ENCODE measurements around the gene LINC01488. TPM values are rescaled to one million over a fixed set of nuclear protein-coding genes. Genes with fewer than 3 reads are reported as not detected.

Gene LINC01488
- total and polyA plus RNA-seq, 2 donors (not counting 1 experiment from before 2014, with no cell fraction given) = not detected

- ATAC-seq (ENCODE audit: low read depth) (no peak), DNase-seq (no peak)
- intact Hi-C loops (cut with micrococcal nuclease) = no loop called here
- H3K4me1 ChIP-seq (ENCODE audit: control insufficient read depth in 2 of 2, insufficient read depth in 2 of 2, low read length in 2 of 2) = peaks cover 9 to 17% of the 10 kb centered on the region in 2 donors
- H3K4me2 ChIP-seq (replicated peaks; ENCODE audit: low read depth, low read length, poor library complexity, severe bottlenecking) = no peak overlapping the region
- Mint-ChIP-seq H3K4me3 (no peak overlapping the region), H3K9me3 (ENCODE audit: insufficient read depth) (no peaks in the 10 kb centered on the region), H3K27me3 (peaks cover 21% of the 10 kb centered on the region), H3K27ac (no peak overlapping the region), H3K4me1 (peaks cover 15% of the 10 kb centered on the region)
- no peak overlapping the region for H3K27ac ChIP-seq (ENCODE audit: low read length in 2 of 2)
- POLR2A ChIA-PET = no interaction called here
- TF ChIP-seq EZH2 (IDR thresholded peaks at IDR 0.05; ENCODE audit: borderline replicate concordance, insufficient read depth, low read depth, low read length, poor library complexity, severe bottlenecking) = no peak
- no peak for TF ChIP-seq CTCF (IDR thresholded peaks at IDR 0.05)
- no peaks in the 10 kb centered on the region for H3K79me2 ChIP-seq (ENCODE audit: control insufficient read depth, insufficient read depth, low read length)
- H3K27me3 ChIP-seq (replicated peaks in 1 of 4; ENCODE audit: control extremely low read depth in 1 of 4, control insufficient read depth in 3 of 4, insufficient read depth in 4 of 4, low read length in 3 of 4) = peaks cover 0 to 4% (median 0%) of the 10 kb centered on the region in 4 experiments
- no peak overlapping the region for H3K4me3 ChIP-seq (ENCODE audit: control extremely low read depth in 1 of 5, extremely low read depth in 1 of 5, insufficient read depth in 1 of 5, low read depth in 2 of 5, low read length in 4 of 5)
- no peak overlapping the region for H3K9ac ChIP-seq (ENCODE audit: low read length)
- no peaks in the 10 kb centered on the region for H4K20me1 ChIP-seq (ENCODE audit: control insufficient read depth, insufficient read depth, low read length, poor library complexity, severe bottlenecking)
- CTCF ChIA-PET = no interaction called here
- H2AFZ ChIP-seq (ENCODE audit: insufficient read depth, low read depth, low read length, poor library complexity, severe bottlenecking) = no peak overlapping the region
- no peaks in the 10 kb centered on the region for H3K36me3 ChIP-seq (replicated peaks in 1 of 2; ENCODE audit: control extremely low read depth in 1 of 2, control insufficient read depth in 1 of 2, extremely low read depth in 1 of 2, insufficient read depth in 2 of 2, low read length in 1 of 2)
- peaks cover 0 to 4% (median 0%) of the 10 kb centered on the region in 3 donors for H3K9me3 ChIP-seq (ENCODE audit: control extremely low read depth in 1 of 3, control insufficient read depth in 2 of 3, insufficient read depth in 1 of 3, low read length in 2 of 3)
- WGBS (ENCODE audit: insufficient coverage) = 98% methylated on average over 37 of the region's 42 CpGs
Observed at GRCh38 chr11:69542314-69543168, 61.1 kb downstream of the LINC01488 start.

Other genes with a start within 250 kb of the LINC01488 start
- not detected in 2 replicates for gene MYEOV, start 187.5 kb upstream of the LINC01488 start, total RNA-seq
- 0.72 and 0.76 TPM in 2 replicates for gene MYEOV, start 187.5 kb upstream of the LINC01488 start, polyA plus RNA-seq
- gene CCND1, start 159.5 kb downstream of the LINC01488 start, total RNA-seq = 7.7 and 8.8 TPM in 2 replicates
- gene CCND1, start 159.5 kb downstream of the LINC01488 start, polyA plus RNA-seq = 4.9 and 5.7 TPM in 2 replicates
- gene LTO1, start 193.7 kb downstream of the LINC01488 start, total RNA-seq = 67.8 and 68.8 TPM in 2 replicates
- 44.4 and 49.8 TPM in 2 replicates for gene LTO1, start 193.7 kb downstream of the LINC01488 start, polyA plus RNA-seq
- gene FGF19, start 222.4 kb downstream of the LINC01488 start, total RNA-seq = not detected in 2 replicates
- not detected in 2 replicates for gene FGF19, start 222.4 kb downstream of the LINC01488 start, polyA plus RNA-seq

Measured in B cell (primary cell).